ENCODE data around the gene PDE7B.

PDE7B gene

DNA sequence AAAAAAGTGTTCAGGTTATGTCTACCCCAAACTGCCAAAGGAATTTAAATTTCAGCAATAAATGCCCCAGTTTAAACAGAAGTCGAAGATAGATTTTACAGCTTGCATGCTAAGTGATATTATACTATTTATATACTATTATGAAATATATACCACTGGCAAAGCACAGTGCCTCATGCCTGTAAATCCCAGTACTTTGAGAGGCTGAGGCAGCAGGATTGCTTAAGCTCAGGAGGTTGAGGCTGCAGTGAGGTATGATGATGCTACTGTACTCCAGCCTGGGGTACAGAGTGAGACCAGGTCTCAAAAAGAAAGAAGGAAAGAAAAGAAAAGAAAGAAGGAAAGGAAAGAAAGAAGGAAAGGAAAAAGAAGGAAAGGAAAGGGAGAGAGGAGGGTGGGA lies 296.6 kb downstream of the PDE7B start:
- H3K4me3 ChIP-seq (ENCODE audit: low read length): no peak overlapping the region
- TF ChIP-seq, protein P1, sequence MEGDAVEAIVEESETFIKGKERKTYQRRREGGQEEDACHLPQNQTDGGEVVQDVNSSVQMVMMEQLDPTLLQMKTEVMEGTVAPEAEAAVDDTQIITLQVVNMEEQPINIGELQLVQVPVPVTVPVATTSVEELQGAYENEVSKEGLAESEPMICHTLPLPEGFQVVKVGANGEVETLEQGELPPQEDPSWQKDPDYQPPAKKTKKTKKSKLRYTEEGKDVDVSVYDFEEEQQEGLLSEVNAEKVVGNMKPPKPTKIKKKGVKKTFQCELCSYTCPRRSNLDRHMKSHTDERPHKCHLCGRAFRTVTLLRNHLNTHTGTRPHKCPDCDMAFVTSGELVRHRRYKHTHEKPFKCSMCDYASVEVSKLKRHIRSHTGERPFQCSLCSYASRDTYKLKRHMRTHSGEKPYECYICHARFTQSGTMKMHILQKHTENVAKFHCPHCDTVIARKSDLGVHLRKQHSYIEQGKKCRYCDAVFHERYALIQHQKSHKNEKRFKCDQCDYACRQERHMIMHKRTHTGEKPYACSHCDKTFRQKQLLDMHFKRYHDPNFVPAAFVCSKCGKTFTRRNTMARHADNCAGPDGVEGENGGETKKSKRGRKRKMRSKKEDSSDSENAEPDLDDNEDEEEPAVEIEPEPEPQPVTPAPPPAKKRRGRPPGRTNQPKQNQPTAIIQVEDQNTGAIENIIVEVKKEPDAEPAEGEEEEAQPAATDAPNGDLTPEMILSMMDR (conservative IDR thresholded peaks at IDR 0.05; ENCODE audit: low read length): no peak

DNA sequence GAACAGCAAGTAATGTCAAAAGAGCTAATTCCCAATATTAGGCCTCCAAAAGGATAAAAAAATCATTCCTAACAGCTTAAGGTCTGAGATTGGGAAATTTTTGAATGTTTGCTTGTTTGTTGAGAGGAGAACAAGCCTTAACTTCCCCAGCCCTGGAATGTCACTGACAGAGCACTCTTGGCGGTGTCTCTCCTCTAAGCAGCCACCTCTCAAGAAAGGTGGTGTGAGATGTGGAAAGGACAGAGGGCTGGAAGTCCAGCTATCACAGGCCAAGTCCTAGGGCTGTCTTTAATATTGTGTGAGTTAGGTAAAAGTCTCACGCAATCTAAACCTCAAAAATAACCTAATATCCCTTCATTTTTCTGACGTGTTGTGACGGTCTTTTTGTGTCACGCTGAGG lies 297.0 kb downstream of the PDE7B start:
- peak; percentile 12 for DNase-seq (ENCODE audit: low read depth)
- no peak overlapping the region for H3K4me3 ChIP-seq (ENCODE audit: low read length)
- TF ChIP-seq, protein P1 (conservative IDR thresholded peaks at IDR 0.05; ENCODE audit: low read length): no peak

More for the DNA sequence above, 296.6 kb downstream of the PDE7B start:
- peak; percentile 40 for DNase-seq (ENCODE audit: low read depth)

DNA sequence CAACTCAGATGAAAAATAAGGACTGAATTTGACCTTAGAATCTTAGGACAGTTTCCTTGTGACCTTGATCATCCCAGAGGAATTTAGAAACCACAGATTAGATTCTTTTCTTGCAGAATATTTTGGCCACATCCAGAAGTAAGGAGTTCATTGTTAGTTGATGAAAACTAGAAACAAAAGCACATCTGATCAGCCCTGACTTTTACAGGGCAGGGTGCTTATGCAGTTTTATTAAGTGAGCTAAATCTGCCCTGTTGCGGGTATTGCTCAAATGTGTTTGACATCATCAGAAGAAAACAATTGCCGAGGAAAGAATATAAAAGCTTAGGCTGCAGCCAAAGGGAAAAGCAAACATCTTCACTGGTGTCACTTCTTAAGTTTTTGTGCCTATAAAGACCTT lies 297.8 kb downstream of the PDE7B start:
- H3K4me3 ChIP-seq (ENCODE audit: low read length): no peak overlapping the region
- TF ChIP-seq, protein P1 (conservative IDR thresholded peaks at IDR 0.05; ENCODE audit: low read length): no peak

DNA sequence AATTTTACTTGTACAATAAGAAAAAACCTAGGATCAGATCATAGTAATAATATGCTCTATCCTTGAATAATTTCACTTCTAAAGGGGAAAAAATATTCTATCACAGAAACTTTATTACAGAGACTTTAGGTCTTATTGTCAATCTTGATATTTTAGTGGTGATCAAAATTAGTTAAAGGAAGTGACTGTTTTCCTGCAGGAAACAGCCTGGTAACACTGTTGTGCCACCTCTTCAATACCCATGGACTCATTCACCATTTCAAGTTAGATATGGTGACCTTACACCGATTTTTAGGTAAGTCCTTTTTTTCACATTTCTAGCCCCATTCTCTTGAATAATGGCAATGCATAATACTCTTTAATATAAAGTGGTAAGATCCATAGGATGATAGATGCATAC lies 299.5 kb downstream of the PDE7B start:
- no peak for DNase-seq (ENCODE audit: low read depth)
- no peak overlapping the region for H3K4me3 ChIP-seq (ENCODE audit: low read length)
- TF ChIP-seq, protein P1 (conservative IDR thresholded peaks at IDR 0.05; ENCODE audit: low read length): no peak

More for the DNA sequence above, 297.8 kb downstream of the PDE7B start:
- peak; percentile 74 for DNase-seq (ENCODE audit: low read depth)

DNA sequence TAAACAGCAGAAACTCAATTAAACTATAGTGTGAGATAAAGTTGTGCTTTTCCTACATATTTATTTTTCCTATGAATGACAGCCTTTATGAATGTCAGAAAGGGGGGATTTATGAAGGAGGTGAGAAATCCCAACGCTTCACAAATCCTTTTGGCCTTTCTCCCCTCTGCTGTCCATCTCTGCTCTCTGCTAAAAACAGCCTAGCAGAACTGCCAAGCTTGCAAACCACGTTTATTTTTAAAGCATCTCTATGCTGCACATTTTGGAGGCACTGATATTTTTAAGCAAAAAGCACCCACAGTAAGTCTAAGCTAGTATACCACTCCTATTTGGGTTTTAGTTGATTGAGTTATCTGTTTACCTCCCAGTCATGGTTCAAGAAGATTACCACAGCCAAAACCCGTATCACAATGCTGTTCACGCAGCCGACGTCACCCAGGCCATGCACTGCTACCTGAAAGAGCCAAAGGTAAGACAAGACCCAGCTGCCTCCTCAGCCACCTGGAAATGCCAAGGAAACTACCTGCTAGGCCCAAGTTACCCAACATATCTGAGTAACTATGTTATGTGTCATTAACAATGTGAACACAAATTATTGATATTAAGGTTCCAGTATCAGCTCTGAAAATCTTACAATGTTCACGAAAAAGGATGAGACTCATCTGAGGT lies 302.3 kb downstream of the PDE7B start:
- no peak overlapping the region for H3K4me3 ChIP-seq (ENCODE audit: low read length)
- TF ChIP-seq, protein P1 (conservative IDR thresholded peaks at IDR 0.05; ENCODE audit: low read length): no peak
- DNase-seq (ENCODE audit: low read depth): no peak

DNA sequence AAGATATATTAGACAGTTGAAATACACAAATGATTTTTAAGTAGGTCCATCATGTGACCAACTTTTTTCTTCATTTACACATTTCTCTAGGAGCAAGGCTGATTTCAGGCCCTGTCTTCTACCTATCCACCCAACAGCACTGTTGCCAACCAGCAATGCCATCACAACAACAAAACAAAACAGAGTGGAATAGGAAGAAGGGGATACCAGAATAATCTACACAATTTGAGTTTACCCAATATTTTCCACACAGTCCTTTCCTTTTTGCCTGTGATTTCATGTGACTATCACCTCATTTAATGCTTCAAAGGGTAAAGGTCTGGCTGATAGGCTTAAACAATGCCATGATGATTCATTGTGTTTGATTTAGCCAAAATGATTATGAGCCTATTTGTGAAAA lies 303.7 kb downstream of the PDE7B start:
- H3K4me3 ChIP-seq (ENCODE audit: low read length): no peak overlapping the region
- TF ChIP-seq, protein P1 (conservative IDR thresholded peaks at IDR 0.05; ENCODE audit: low read length): no peak
- DNase-seq (ENCODE audit: low read depth): no peak

DNA sequence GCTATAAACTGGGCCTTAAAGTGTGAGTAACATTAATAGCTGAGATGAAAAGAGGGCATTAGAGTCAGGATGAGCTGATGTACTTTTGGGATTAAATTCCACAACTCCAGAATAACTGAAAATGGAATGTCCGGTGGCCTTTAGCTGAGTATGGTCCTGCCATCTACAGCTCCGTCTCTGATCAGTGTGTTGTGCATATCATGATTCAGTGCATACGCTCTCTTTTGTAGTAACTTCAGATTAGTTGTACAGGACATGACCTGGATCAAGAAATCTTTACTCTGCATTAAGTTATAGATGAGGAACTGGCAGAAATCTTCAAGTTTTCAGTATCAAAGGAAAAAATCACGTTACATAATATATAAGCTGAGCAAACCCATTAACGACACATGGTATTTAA lies 306.2 kb downstream of the PDE7B start:
- TF ChIP-seq, protein P1 (conservative IDR thresholded peaks at IDR 0.05; ENCODE audit: low read length): no peak
- no peak for DNase-seq (ENCODE audit: low read depth)
- H3K4me3 ChIP-seq (ENCODE audit: low read length): no peak overlapping the region

Measured in AG10803 (cell line).